T-helper 17 cell (primary cell): ENCODE measurements around the gene CCAR1. TPM values are rescaled to one million over a fixed set of nuclear protein-coding genes. Genes with fewer than 3 reads are reported as not detected.
"Not testable (repeated sequence)": the region's sequence is repeated elsewhere in the genome, so short reads cannot be mapped to it uniquely, and the experiment has no call there.

Source experiments
- ATAC-seq: fragments of 150-1000 bp; cut with Tn5 transposase; 2 replicates; pipeline ENCODE4 v1.10.0; 2021; ENCODE audit warnings: mild to moderate bottlenecking, moderate library complexity
- DNase-seq, 3 donors: peaks; one replicate each; pipeline versions ENCODE4 v3.0.0 to v3.0.0-alpha.2; 2020 to 2021
- H3K9me3 ChIP-seq: one replicate; pipeline ENCODE4 v1.7.0; 2013; ENCODE audit warnings: low read length, mild to moderate bottlenecking; ENCODE audit not compliant: control insufficient read depth, poor library complexity, severe bottlenecking
- H3K27ac Mint-ChIP-seq: one replicate; pipeline ENCODE4 v1.8.0; 2022; ENCODE audit warnings: mild to moderate bottlenecking, moderate library complexity, mixed read lengths
- H3K27me3 Mint-ChIP-seq: one replicate; pipeline ENCODE4 v1.8.0; 2022; ENCODE audit warnings: mixed read lengths
- H3K36me3 Mint-ChIP-seq: one replicate; pipeline ENCODE4 v1.8.0; 2022; ENCODE audit warnings: low read depth, mixed read lengths
- H3K4me1 Mint-ChIP-seq: one replicate; pipeline ENCODE4 v1.8.0; 2022; ENCODE audit warnings: mild to moderate bottlenecking, mixed read lengths
- H3K4me3 Mint-ChIP-seq: one replicate; pipeline ENCODE4 v1.8.0; 2022; ENCODE audit warnings: mild to moderate bottlenecking, moderate library complexity, mixed read lengths
- total RNA-seq, 4 donors: library from RNA in 2 of 4; stranded (reverse) in 2 of 4; gene quantifications; one replicate each; pipeline ENCODE4 v1.2.3 and lab custom pipeline; 2022 to 2026

CCAR1 gene
- total RNA-seq, 2 donors from 2014 or later = 69.6 to 71.5 TPM

DNA sequence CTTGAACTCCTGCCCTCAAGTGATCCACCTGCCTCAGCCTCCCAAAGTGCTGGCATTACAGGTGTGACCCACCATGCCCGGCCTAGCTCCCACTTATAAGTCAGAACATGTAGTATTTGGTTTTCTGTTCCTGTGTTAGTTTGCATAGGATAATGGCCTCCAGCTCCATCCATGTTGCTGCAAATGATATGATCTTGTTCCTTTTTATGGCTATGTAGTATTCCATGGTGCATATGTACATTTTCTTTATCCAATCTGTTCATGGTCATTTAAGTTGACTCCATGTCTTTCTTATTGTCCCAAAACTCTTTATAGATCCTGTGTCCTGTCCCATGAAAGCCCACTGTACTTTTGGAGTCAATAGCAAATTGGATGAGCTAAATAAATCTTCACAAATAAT is 99.3 kb downstream of the CCAR1 start:
- not testable (repeated sequence) for ATAC-seq, H3K27ac Mint-ChIP-seq, H3K4me3 Mint-ChIP-seq, H3K4me1 Mint-ChIP-seq, H3K36me3 Mint-ChIP-seq, H3K9me3 ChIP-seq, H3K27me3 Mint-ChIP-seq, DNase-seq

DNA sequence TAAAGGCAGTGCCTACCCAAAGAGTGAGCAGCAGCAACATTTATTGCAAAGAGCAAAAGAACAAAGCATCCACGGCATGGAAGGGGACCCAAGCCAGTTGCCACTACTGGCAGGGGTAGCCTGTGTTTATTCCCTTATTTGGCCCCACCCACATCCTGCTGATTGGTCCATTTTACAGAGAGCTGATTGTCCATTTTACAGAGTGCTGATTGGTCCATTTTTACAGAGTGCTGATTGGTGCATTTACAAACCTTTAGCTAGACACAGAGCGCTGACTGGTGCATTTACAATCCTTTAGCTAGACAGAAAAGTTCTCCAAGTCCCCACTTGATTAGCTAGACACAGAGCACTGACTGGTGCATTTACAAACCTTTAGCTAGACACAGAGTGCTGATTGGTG is 101.6 kb downstream of the CCAR1 start:
- DNase-seq, H3K27me3 Mint-ChIP-seq, H3K4me1 Mint-ChIP-seq, H3K9me3 ChIP-seq, H3K27ac Mint-ChIP-seq, H3K36me3 Mint-ChIP-seq, H3K4me3 Mint-ChIP-seq, ATAC-seq: not testable (repeated sequence)

DNA sequence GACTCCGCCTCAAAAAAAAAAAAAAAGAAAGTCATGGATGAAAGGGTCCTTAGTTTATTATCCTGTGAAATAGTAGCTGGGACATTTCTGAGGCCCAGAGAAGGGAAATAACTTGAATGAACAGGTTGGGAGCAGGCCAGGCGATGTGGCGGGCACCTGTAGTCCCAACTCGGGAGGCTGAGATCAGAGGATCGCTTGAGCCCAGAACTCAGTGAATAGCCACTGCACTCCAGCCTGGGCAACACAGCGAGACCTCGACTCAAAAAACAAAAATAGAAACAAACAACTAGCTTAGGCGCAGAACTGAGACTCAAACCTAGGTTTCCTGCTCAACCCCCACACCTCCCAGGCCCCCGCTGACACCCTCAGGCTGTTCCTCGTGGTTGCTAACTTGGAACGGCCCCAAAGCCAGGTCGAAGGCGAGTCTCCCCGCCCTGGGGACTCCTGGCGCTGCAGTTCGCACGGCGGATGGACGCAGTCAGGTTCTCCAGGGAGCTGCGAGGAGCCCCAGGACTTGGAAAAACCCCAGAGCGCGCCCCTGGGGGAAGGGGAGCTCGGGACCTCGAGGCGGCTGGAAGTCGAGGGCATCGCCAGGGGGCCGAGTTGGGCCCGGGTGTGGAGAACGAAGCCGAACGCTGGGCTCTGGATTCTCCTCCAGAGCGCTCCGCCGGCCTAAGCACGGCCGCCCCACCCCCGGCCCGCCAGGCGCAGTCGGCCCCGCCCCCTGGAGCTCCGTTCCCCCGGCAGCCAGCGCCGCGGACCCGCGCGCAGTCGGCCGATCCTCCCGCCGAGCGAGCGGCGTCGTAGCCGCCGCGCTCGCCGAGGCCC is 105.9 kb downstream of the CCAR1 start, which contains the start of gene STOX1:
Gene STOX1, plus strand, starts transcription at position 768 of the 828 bp plus-strand sequence. CDS start 93 bp downstream, outside the sequence.
- peak; percentile 78 for ATAC-seq
- no peaks in the 10 kb centered on the region for H3K36me3 Mint-ChIP-seq
- peaks cover 5% of the 10 kb centered on the region for H3K27me3 Mint-ChIP-seq
- H3K9me3 ChIP-seq = no peaks in the 10 kb centered on the region
- peak within 1 kb of the TSS; percentile 80 for H3K4me3 Mint-ChIP-seq
- DNase-seq = peak; percentile 21 to 43 (median 31)
- peaks cover 2% of the 10 kb centered on the region for H3K4me1 Mint-ChIP-seq
- H3K27ac Mint-ChIP-seq = no peak within 1 kb of the TSS

DNA sequence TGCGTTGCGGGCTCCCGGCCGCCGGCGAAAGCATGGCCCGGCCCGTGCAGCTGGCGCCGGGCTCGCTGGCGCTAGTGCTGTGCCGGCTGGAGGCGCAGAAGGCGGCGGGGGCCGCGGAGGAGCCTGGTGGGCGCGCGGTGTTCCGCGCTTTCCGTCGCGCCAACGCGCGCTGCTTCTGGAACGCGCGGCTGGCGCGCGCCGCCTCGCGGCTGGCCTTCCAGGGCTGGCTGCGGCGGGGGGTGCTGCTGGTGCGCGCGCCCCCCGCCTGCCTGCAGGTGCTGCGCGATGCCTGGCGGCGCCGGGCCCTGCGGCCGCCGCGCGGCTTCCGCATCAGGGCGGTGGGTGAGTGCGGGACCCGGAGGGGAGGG is 106.5 kb downstream of the CCAR1 start:
- peak overlapping the region; percentile 80 for H3K4me3 Mint-ChIP-seq
- H3K36me3 Mint-ChIP-seq, DNase-seq: not testable (repeated sequence)

DNA sequence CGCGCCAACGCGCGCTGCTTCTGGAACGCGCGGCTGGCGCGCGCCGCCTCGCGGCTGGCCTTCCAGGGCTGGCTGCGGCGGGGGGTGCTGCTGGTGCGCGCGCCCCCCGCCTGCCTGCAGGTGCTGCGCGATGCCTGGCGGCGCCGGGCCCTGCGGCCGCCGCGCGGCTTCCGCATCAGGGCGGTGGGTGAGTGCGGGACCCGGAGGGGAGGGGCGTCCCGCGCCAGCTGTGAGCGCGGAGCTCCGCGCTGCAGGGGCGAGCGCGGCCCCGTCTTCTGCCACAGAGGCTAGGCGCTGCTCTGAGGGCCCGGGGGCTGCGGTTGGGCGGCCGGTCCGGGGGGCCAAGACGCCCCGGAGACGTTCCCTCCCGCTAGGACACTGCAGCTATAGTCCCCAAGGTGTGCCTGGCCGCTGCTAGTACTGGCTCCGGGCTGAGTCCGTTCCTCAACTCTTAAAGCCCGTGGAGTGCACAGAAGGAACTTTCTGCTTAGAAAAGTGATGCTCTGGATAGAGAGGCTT is 107.1 kb downstream of the CCAR1 start:
- DNase-seq (peak in 1 of 3 donors; percentile 21), ATAC-seq (peak; percentile 68)
- not testable (repeated sequence) for H3K4me1 Mint-ChIP-seq, H3K27me3 Mint-ChIP-seq, H3K9me3 ChIP-seq, H3K36me3 Mint-ChIP-seq, H3K27ac Mint-ChIP-seq
- peak overlapping the region; percentile 64 for H3K4me3 Mint-ChIP-seq

More for the DNA sequence above, 106.5 kb downstream of the CCAR1 start:
- H3K4me1 Mint-ChIP-seq, H3K9me3 ChIP-seq, H3K27ac Mint-ChIP-seq, H3K27me3 Mint-ChIP-seq: not testable (repeated sequence)
- peak; percentile 64 for ATAC-seq

DNA sequence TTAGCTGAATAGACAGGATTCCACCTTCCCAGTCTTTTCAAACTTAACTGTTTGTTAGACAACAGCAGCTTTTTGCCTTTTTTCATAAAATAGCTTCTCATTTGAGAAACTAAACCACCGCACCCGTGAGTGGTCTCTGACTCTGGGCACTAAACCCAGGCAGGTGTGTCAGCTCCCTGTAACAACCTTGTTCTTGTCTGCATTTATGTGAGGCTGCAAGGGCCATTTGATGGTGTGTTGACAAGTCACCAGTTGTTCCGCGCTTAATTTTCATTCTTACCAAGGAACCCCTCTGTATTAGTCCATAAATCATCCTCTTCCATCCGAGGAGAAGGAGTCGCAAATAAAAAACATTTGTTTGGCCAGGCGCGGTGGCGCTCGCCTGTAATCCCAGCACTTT is 107.8 kb downstream of the CCAR1 start:
- H3K27ac Mint-ChIP-seq = no peak overlapping the region

DNA sequence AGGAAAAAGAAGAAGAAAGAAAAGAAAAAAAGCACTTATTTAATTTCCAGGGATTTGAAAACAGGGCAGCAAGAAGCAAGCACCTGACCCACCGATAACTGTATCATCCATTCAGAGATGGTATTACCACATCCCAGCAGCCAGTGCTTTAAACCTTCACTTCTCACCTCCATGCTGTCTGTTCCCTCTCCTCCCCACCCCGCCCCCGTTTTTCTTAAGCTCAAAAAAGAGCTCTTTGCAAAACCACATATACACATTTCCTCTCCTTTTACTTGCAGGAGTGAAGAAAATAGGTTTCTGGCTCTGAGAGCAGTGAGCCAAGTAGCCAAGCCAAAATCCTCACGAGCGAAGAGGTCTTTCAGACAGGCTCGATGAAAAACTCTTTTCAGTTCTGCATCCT is 108.5 kb downstream of the CCAR1 start:
- H3K4me3 Mint-ChIP-seq = no peak overlapping the region
- no peak overlapping the region for H3K27ac Mint-ChIP-seq
- ATAC-seq (no peak), DNase-seq (no peak)
- peaks cover 5% of the 10 kb centered on the region for H3K4me1 Mint-ChIP-seq
- H3K27me3 Mint-ChIP-seq = peaks cover 11% of the 10 kb centered on the region
- H3K36me3 Mint-ChIP-seq = no peaks in the 10 kb centered on the region
- no peaks in the 10 kb centered on the region for H3K9me3 ChIP-seq

More for the DNA sequence above, 107.8 kb downstream of the CCAR1 start:
- no peak for DNase-seq
- H3K4me1 Mint-ChIP-seq = peaks cover 2% of the 10 kb centered on the region
- H3K27me3 Mint-ChIP-seq = peaks cover 7% of the 10 kb centered on the region
- peak overlapping the region; percentile 60 for H3K4me3 Mint-ChIP-seq
- H3K36me3 Mint-ChIP-seq = no peaks in the 10 kb centered on the region
- no peaks in the 10 kb centered on the region for H3K9me3 ChIP-seq
- ATAC-seq = no peak

DNA sequence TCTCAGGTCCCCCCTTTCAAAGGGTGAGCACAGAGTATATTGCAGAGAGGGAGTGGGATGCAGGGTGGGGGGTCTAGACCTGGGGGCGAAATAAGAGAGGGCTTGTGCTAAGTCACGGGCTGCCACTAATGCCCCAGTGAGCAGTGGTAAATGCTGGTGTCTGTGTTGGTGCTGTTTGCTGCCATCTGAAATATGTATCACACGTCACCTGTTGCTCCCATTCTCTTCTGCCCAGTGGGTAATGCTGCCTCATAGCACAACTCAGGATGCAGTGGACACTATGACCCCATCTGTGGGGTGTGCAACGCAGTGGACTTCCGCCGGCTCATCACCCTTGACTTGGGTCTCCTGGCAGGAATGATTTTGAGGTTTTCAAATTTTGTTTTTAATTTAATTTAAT is 108.9 kb downstream of the CCAR1 start:
- DNase-seq (no peak), ATAC-seq (no peak)
- no peaks in the 10 kb centered on the region for H3K36me3 Mint-ChIP-seq
- H3K4me3 Mint-ChIP-seq = no peak overlapping the region
- peaks cover 5% of the 10 kb centered on the region for H3K4me1 Mint-ChIP-seq
- H3K9me3 ChIP-seq = no peaks in the 10 kb centered on the region
- H3K27me3 Mint-ChIP-seq = peaks cover 11% of the 10 kb centered on the region
- H3K27ac Mint-ChIP-seq = no peak overlapping the region

DNA sequence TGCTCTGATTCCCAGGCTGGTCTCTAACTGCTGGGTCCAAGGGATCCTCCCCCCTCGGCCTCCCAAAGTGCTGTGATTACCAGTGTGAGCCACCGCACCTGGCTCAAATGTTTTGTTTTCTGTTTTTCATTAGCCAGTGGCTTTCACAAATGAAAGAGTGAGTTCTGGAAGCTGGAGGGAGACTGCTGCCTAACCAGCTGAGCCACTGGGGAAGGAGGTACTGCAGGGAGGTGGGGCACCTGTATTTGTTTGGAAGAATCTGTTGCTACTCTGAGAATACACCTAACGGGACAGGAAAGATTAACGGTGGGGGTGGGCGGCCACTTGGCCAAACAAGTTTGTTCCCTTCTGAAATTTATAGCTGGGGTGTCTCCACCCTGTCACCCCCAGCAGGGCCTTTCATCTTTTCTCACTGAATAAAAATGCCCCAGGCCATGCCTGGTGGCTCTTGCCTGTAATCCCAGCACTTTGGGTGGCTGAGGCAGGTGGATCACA is 111.0 kb downstream of the CCAR1 start:
- H3K36me3 Mint-ChIP-seq = no peaks in the 10 kb centered on the region
- DNase-seq (no peak), ATAC-seq (no peak)
- H3K4me1 Mint-ChIP-seq = peaks cover 3% of the 10 kb centered on the region
- H3K27ac Mint-ChIP-seq = no peak overlapping the region
- H3K27me3 Mint-ChIP-seq = peaks cover 11% of the 10 kb centered on the region
- no peak overlapping the region for H3K4me3 Mint-ChIP-seq
- H3K9me3 ChIP-seq = no peaks in the 10 kb centered on the region

DNA sequence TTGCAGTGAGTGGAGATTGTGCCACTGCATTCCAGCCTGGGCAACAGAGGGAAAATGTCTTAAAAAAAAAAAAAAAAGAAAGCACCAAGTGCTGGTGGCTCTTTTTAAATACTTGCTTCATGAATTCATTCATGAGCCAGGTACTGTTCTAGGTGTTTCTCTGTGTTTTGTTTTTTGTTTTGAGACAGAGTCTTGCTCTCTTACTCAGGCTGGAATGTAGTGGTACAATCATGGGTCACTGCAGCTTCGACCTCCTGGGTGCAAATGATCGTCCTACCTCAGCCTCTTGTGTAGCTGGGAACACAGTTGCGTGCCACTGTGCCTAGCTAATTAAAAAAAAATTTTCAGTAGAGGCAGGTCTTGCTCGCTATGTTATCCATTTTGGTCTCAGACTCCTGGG is 111.6 kb downstream of the CCAR1 start:
- H3K27me3 Mint-ChIP-seq = peaks cover 12% of the 10 kb centered on the region
- no peaks in the 10 kb centered on the region for H3K36me3 Mint-ChIP-seq
- no peak for DNase-seq
- H3K27ac Mint-ChIP-seq = no peak overlapping the region
- no peak for ATAC-seq
- peaks cover 3% of the 10 kb centered on the region for H3K4me1 Mint-ChIP-seq
- no peak overlapping the region for H3K4me3 Mint-ChIP-seq
- H3K9me3 ChIP-seq = no peaks in the 10 kb centered on the region

DNA sequence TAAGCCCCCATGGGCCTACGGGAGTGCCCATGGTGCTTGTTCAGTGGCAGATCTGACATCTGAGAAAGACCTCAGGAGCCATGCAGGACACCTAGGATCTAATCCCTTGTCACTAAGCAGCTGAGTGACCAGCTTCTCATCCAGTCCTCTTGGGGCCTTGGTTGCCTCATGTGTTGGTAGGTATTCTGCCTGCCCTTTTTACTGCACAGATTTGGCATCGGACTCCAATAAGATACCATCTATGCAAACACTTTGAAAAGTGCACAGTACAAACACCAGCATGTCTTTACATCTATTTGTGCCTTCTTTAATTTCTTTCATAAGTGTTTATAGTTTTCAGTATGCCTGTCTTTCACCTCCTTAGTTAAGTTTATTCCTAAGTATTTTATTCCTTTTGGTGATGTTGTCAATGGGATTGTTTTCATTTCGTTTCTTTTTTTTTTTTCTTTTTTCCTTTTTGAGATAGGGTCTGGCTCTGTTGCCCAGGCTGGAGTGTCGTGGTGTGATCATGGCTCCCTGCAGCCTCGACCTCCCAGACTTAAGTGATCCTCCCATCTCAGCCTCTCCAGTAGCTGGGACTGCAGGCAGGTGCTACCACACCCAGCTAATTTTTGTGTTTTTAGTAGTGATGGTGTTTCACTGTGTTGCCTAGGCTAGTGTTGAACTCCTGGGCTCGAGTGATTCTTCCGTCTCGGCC is 116.7 kb downstream of the CCAR1 start:
- no peaks in the 10 kb centered on the region for H3K9me3 ChIP-seq
- Mint-ChIP-seq H3K27ac (no peak overlapping the region), H3K27me3 (peaks cover 12% of the 10 kb centered on the region), H3K4me1 (peaks cover 3% of the 10 kb centered on the region), H3K4me3 (no peak overlapping the region), H3K36me3 (no peaks in the 10 kb centered on the region)
- DNase-seq (no peak), ATAC-seq (no peak)

DNA sequence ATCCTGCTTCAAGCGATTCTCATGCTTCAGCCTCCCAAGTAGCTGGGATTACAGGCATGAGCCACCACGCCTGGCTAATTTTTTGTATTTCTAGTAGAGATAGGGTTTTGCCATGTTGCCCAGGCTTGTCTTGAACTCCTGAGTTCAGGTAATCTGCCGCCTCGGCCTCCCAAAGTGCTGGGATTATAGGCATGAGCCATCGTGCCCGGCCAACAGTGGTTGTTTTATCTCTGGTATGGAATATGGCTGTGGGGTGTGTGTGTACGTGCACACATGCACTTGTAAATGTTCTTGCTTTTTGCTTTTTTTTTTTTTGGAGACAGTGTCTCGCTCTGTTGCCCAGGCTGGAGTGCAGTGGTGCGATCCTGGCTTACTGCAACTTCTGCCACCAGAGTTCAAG is 119.6 kb downstream of the CCAR1 start:
- H3K36me3 Mint-ChIP-seq, ATAC-seq, H3K4me1 Mint-ChIP-seq, DNase-seq, H3K27ac Mint-ChIP-seq, H3K27me3 Mint-ChIP-seq, H3K9me3 ChIP-seq, H3K4me3 Mint-ChIP-seq: not testable (repeated sequence)
